Stimulated activated CD4-positive, alpha-beta T cell treated with anti-CD3 and anti-CD28 coated beads, TNF-alpha, amount 100 ng/mL, for 1 hour (primary cell): Measurements from ENCODE around the gene MACROH2A1.

Experiments used
- DNase-seq, 3 donors: peaks; one replicate each; pipeline ENCODE4 v3.0.0-alpha.2; 2020; ENCODE audit warnings: low read depth in 3 of 3, low spot score in 1 of 3

MACROH2A1 gene

GRCh38 chr5:135289651-135290050 lies 109.4 kb downstream of the MACROH2A1 start:
- no peak for DNase-seq

GRCh38 chr5:135287551-135287950 lies 111.5 kb downstream of the MACROH2A1 start:
- DNase-seq = no peak
